HepG2 (cell line): ENCODE results near the gene KRT12. TPM values are rescaled to one million over a fixed set of nuclear protein-coding genes. Genes with fewer than 3 reads are reported as not detected.

Experiments used
- ARNT ChIP-seq: fragments of 450-650 bp; IDR thresholded peaks from 2 replicates; pipeline ENCODE4 v1.6.1; 2017
- CC2D1A ChIP-seq: sonication (generic); formaldehyde crosslinking; IDR thresholded peaks from 2 replicates; pipeline ENCODE4 v1.8.1; 2023; ENCODE audit warnings: mild to moderate bottlenecking, missing genetic modification reagents
- CENPX ChIP-seq: sonication (generic); formaldehyde crosslinking; IDR thresholded peaks from 2 replicates; pipeline ENCODE4 v1.9.0; 2021; ENCODE audit warnings: mild to moderate bottlenecking, missing genetic modification reagents, moderate library complexity
- ELF1 ChIP-seq: sonication (generic); formaldehyde crosslinking; IDR thresholded peaks from 2 replicates; pipeline ENCODE4 v1.4.0; 2020; ENCODE audit warnings: missing genetic modification reagents
- FOSL2 ChIP-seq: sonication (generic); formaldehyde crosslinking; IDR thresholded peaks from 2 replicates; pipeline ENCODE4 v1.4.0; 2020; ENCODE audit warnings: missing genetic modification reagents
- HDAC2 ChIP-seq: sonication (generic); formaldehyde crosslinking; IDR thresholded peaks from 2 replicates; pipeline ENCODE4 v1.4.0; 2020; ENCODE audit warnings: missing genetic modification reagents
- TBX3 ChIP-seq: fragments of 450-650 bp; IDR thresholded peaks from 2 replicates; pipeline ENCODE4 v1.6.1; 2017; ENCODE audit warnings: antibody characterized with exemption, mild to moderate bottlenecking, inconsistent platforms, borderline replicate concordance
- YEATS2 ChIP-seq: sonication (generic); formaldehyde crosslinking; IDR thresholded peaks from 2 replicates; pipeline ENCODE4 v1.4.0; 2020; ENCODE audit warnings: missing genetic modification reagents, borderline replicate concordance
- ZNF546 ChIP-seq: sonication (generic); formaldehyde crosslinking; conservative IDR thresholded peaks from 2 replicates; pipeline ENCODE4 v1.8.1; 2023; ENCODE audit warnings: mild to moderate bottlenecking, missing genetic modification reagents
- ZNF556 ChIP-seq: sonication (generic); formaldehyde crosslinking; IDR thresholded peaks from 2 replicates; pipeline ENCODE4 v1.4.0; 2020; ENCODE audit warnings: mild to moderate bottlenecking, missing genetic modification reagents, borderline replicate concordance
- ZNF672 ChIP-seq: sonication (generic); formaldehyde crosslinking; IDR thresholded peaks from 2 replicates; pipeline ENCODE4 v1.8.1; 2022; ENCODE audit warnings: missing genetic modification reagents
- ZNF746 ChIP-seq: sonication (generic); formaldehyde crosslinking; IDR thresholded peaks from 2 replicates; pipeline ENCODE4 v1.8.0; 2022; ENCODE audit warnings: mild to moderate bottlenecking, missing genetic modification reagents
- ZNF788 ChIP-seq: sonication (generic); formaldehyde crosslinking; IDR thresholded peaks from 2 replicates; pipeline ENCODE4 v1.5.0; 2020; ENCODE audit warnings: mild to moderate bottlenecking, missing genetic modification reagents, borderline replicate concordance
- ZNF850 ChIP-seq: sonication (generic); formaldehyde crosslinking; conservative IDR thresholded peaks from 2 replicates; pipeline ENCODE4 v1.9.0; 2021; ENCODE audit warnings: mild to moderate bottlenecking, missing genetic modification reagents
- ZZZ3 ChIP-seq: sonication (generic); formaldehyde crosslinking; IDR thresholded peaks from 2 replicates; pipeline ENCODE4 v1.4.0; 2020; ENCODE audit warnings: missing genetic modification reagents, mild to moderate bottlenecking, borderline replicate concordance
- polyA plus RNA-seq, 8 experiments: library from polyadenylated mRNA; depleted of rRNA in 3 of 8; stranded (reverse) in 7 of 8; unstranded in 1 of 8; fragments of >200 nt; fragmentation: Illumina TruSeq in 4 of 8; extraction: Trizol in 4 of 8; gene quantifications; 2 replicates each; pipeline versions ENCODE4 v1.2.1 to v1.2.3, GENCODE V29; 2011 to 2016; ENCODE audit warnings: low read depth in 4 of 8, missing spikeins in 1 of 8, mixed read lengths in 1 of 8; ENCODE audit not compliant: insufficient read depth in 1 of 8
- total RNA-seq, 5 experiments: library from RNA; depleted of rRNA; stranded (reverse); fragments of >200 nt; fragmentation: Illumina TruSeq; extraction: Trizol; gene quantifications; 2 replicates each; pipeline ENCODE4 v1.2.3, GENCODE V29; 2016; ENCODE audit warnings: low read depth in 1 of 5
- TF ChIP-seq, protein P1 (sequence below): sonication (generic); formaldehyde crosslinking; IDR thresholded peaks from 2 replicates; pipeline ENCODE4 v1.5.0; 2020; ENCODE audit warnings: mild to moderate bottlenecking, missing genetic modification reagents, borderline replicate concordance
- TF ChIP-seq, protein P2 (sequence below): sonication (generic); formaldehyde crosslinking; IDR thresholded peaks from 2 replicates; pipeline ENCODE4 v1.4.0; 2020; ENCODE audit warnings: missing genetic modification reagents; ENCODE audit errors: not compliant biosample characterization
- TF ChIP-seq, protein P3 (sequence below): sonication (generic); formaldehyde crosslinking; IDR thresholded peaks from 2 replicates; pipeline ENCODE4 v1.4.0; 2020; ENCODE audit warnings: missing genetic modification reagents

Gene KRT12
- total and polyA plus RNA-seq, 2 of the 13 experiments (the other 11 are each of a cell fraction or from before 2014, with no cell fraction given), result 0.07 to 0.09 TPM

DNA sequence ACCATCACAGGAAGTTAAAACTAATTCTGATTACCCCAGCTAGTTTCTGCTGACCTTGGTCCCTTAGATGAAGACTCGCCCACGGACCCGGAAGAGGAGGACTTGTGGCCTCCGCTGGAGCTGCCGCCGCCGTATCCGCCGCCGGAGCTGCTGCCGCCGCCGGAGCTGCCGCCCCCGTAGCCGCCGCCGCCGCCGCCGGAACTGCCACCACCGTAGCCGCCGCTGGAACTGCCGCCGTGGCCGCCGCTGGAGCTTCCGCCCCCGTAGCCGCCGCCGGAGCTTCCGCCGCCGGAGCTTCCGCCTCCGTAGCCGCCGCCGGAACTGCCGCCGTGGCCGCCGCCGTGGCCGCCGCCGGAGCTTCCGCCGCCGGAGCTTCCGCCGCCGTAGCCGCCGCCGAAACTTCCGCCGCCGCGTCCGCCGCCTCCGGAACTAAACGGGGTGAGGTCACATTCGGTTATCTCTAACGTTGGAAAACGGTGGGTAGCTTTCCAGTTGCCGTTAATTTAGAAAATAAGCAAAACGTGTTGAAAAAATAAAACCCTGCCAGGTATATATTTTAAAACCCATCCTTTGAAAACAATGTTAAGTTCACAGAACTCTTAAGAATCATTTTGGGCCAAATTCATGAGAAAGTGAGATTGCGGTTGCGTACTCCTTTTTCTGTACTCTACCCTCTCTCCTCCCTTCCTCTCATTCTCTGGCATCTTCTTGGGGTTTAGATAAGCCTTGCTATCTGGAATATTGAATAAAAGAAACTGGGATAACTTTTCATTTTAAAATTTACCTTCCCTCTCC lies 48.1 kb downstream of the KRT12 start (continued):
- TF ChIP-seq, protein P1, sequence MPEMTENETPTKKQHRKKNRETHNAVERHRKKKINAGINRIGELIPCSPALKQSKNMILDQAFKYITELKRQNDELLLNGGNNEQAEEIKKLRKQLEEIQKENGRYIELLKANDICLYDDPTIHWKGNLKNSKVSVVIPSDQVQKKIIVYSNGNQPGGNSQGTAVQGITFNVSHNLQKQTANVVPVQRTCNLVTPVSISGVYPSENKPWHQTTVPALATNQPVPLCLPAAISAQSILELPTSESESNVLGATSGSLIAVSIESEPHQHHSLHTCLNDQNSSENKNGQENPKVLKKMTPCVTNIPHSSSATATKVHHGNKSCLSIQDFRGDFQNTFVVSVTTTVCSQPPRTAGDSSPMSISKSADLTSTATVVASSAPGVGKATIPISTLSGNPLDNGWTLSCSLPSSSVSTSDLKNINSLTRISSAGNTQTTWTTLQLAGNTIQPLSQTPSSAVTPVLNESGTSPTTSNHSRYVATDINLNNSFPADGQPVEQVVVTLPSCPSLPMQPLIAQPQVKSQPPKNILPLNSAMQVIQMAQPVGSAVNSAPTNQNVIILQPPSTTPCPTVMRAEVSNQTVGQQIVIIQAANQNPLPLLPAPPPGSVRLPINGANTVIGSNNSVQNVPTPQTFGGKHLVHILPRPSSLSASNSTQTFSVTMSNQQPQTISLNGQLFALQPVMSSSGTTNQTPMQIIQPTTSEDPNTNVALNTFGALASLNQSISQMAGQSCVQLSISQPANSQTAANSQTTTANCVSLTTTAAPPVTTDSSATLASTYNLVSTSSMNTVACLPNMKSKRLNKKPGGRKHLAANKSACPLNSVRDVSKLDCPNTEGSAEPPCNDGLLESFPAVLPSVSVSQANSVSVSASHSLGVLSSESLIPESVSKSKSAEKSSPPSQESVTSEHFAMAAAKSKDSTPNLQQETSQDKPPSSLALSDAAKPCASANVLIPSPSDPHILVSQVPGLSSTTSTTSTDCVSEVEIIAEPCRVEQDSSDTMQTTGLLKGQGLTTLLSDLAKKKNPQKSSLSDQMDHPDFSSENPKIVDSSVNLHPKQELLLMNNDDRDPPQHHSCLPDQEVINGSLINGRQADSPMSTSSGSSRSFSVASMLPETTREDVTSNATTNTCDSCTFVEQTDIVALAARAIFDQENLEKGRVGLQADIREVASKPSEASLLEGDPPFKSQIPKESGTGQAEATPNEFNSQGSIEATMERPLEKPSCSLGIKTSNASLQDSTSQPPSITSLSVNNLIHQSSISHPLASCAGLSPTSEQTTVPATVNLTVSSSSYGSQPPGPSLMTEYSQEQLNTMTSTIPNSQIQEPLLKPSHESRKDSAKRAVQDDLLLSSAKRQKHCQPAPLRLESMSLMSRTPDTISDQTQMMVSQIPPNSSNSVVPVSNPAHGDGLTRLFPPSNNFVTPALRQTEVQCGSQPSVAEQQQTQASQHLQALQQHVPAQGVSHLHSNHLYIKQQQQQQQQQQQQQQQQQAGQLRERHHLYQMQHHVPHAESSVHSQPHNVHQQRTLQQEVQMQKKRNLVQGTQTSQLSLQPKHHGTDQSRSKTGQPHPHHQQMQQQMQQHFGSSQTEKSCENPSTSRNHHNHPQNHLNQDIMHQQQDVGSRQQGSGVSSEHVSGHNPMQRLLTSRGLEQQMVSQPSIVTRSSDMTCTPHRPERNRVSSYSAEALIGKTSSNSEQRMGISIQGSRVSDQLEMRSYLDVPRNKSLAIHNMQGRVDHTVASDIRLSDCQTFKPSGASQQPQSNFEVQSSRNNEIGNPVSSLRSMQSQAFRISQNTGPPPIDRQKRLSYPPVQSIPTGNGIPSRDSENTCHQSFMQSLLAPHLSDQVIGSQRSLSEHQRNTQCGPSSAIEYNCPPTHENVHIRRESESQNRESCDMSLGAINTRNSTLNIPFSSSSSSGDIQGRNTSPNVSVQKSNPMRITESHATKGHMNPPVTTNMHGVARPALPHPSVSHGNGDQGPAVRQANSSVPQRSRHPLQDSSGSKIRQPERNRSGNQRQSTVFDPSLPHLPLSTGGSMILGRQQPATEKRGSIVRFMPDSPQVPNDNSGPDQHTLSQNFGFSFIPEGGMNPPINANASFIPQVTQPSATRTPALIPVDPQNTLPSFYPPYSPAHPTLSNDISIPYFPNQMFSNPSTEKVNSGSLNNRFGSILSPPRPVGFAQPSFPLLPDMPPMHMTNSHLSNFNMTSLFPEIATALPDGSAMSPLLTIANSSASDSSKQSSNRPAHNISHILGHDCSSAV (CRISPR knock-in tag), result no peak
- no peak for TF ChIP-seq ZZZ3 (CRISPR knock-in tag)
- TF ChIP-seq YEATS2 (CRISPR knock-in tag), result no peak
- TF ChIP-seq, protein P2, sequence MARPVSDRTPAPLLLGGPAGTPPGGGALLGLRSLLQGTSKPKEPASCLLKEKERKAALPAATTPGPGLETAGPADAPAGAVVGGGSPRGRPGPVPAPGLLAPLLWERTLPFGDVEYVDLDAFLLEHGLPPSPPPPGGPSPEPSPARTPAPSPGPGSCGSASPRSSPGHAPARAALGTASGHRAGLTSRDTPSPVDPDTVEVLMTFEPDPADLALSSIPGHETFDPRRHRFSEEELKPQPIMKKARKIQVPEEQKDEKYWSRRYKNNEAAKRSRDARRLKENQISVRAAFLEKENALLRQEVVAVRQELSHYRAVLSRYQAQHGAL, result no peak
- no peak for TF ChIP-seq ZNF850 (CRISPR knock-in tag)
- TF ChIP-seq ARNT, result no peak
- TF ChIP-seq ZNF546 (CRISPR knock-in tag), result no peak
- TF ChIP-seq ZNF672, result no peak
- no peak for TF ChIP-seq CENPX (CRISPR knock-in tag)
- no peak for TF ChIP-seq FOSL2 (CRISPR knock-in tag)
- TF ChIP-seq ELF1, result peak; percentile 69
- TF ChIP-seq ZNF746 (CRISPR knock-in tag), result no peak
- peak; percentile 38; the same call in 1 of the 2 replicates for TF ChIP-seq ZNF788 (CRISPR knock-in tag)
- TF ChIP-seq CC2D1A (CRISPR knock-in tag), result no peak
- TF ChIP-seq, protein P3, sequence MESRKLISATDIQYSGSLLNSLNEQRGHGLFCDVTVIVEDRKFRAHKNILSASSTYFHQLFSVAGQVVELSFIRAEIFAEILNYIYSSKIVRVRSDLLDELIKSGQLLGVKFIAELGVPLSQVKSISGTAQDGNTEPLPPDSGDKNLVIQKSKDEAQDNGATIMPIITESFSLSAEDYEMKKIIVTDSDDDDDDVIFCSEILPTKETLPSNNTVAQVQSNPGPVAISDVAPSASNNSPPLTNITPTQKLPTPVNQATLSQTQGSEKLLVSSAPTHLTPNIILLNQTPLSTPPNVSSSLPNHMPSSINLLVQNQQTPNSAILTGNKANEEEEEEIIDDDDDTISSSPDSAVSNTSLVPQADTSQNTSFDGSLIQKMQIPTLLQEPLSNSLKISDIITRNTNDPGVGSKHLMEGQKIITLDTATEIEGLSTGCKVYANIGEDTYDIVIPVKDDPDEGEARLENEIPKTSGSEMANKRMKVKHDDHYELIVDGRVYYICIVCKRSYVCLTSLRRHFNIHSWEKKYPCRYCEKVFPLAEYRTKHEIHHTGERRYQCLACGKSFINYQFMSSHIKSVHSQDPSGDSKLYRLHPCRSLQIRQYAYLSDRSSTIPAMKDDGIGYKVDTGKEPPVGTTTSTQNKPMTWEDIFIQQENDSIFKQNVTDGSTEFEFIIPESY (CRISPR knock-in tag), result no peak
- TF ChIP-seq ZNF556 (CRISPR knock-in tag), result no peak
- TF ChIP-seq HDAC2, result no peak
- TF ChIP-seq TBX3, result no peak
